K562 (cell line): ENCODE results near the gene UBXN1. TPM values are rescaled to one million over a fixed set of nuclear protein-coding genes. Genes with fewer than 3 reads are reported as not detected.
A peak's percentile ranks its signal among the peaks of the same experiment; 100 is the strongest.

Experiments
- ARID3A ChIP-seq: IDR thresholded peaks from 2 replicates; pipeline ENCODE4 v1.6.1; 2012; ENCODE audit warnings: low read depth, low read length, improper control_type of control experiment, borderline replicate concordance
- CC2D1A ChIP-seq: fragments of 450-650 bp; IDR thresholded peaks from 2 replicates; pipeline ENCODE4 v1.6.1; 2017; ENCODE audit warnings: mild to moderate bottlenecking
- FOXO4 ChIP-seq: fragments of 450-650 bp; formaldehyde crosslinking; IDR thresholded peaks from 2 replicates; pipeline ENCODE4 v1.4.0; 2020; ENCODE audit warnings: mild to moderate bottlenecking, moderate library complexity
- GABPA ChIP-seq: fragments of 200-800 bp; sonication (Bioruptor generic); conservative IDR thresholded peaks from 2 replicates; pipeline ENCODE4 v1.6.1; 2016; ENCODE audit warnings: low read depth, missing genetic modification characterization, missing compliant biosample characterization
- HEY1 ChIP-seq: fragments of 250-450 bp; sonication (Bioruptor Pico); IDR thresholded peaks from 2 replicates; pipeline ENCODE4 v1.5.0; 2020; ENCODE audit warnings: mild to moderate bottlenecking, moderate library complexity, borderline replicate concordance
- JUND ChIP-seq, 2 experiments: IDR thresholded peaks; 2 replicates in 1 of 2; 3 replicates in 1 of 2; pipeline ENCODE4 v1.6.1; 2011; ENCODE audit warnings: borderline replicate concordance in 2 of 2, low read depth in 2 of 2, low read length in 2 of 2, improper control_type of control experiment in 1 of 2, missing biosample characterization in 1 of 2, missing genetic modification characterization in 1 of 2, missing genetic modification reagents in 1 of 2
- KAT7 ChIP-seq: sonication (generic); formaldehyde crosslinking; IDR thresholded peaks from 2 replicates; pipeline ENCODE4 v1.8.0; 2022; ENCODE audit warnings: missing genetic modification reagents, mild to moderate bottlenecking, borderline replicate concordance
- KDM5B ChIP-seq: fragments of 200-600 bp; sonication (generic); IDR thresholded peaks from 2 replicates; pipeline ENCODE4 v1.6.1; 2012; ENCODE audit warnings: low read depth, mild to moderate bottlenecking, moderate library complexity, low read length, control low read depth, inconsistent platforms; ENCODE audit not compliant: insufficient replicate concordance
- KLF10 ChIP-seq: fragments of 250-450 bp; sonication (Bioruptor Pico); IDR thresholded peaks from 2 replicates; pipeline ENCODE4 v1.6.1; 2021; ENCODE audit warnings: matching md5 sums
- MLX ChIP-seq, 2 experiments: fragments of 450-650 bp in 1 of 2; sonication (generic) in 1 of 2; formaldehyde crosslinking; conservative IDR thresholded peaks; 2 replicates each; pipeline versions ENCODE4 v1.4.0 to v1.8.1; 2020 to 2022; ENCODE audit warnings: mild to moderate bottlenecking in 1 of 2, missing genetic modification reagents in 1 of 2
- POLR3A ChIP-seq: IDR thresholded peaks from 2 replicates; pipeline ENCODE4 v1.6.1; 2011; ENCODE audit warnings: borderline replicate concordance, mild to moderate bottlenecking, moderate library complexity; ENCODE audit not compliant: insufficient read length, insufficient read depth; ENCODE audit errors: extremely low read depth
- RB1 ChIP-seq: fragments of 450-650 bp; IDR thresholded peaks from 2 replicates; pipeline ENCODE4 v1.6.1; 2017; ENCODE audit warnings: low read depth, mild to moderate bottlenecking
- SRF ChIP-seq, 2 experiments: fragments of 250-450, 450-650 bp in 1 of 2; sonication (Bioruptor Pico) in 1 of 2; sonication (generic) in 1 of 2; formaldehyde crosslinking; IDR thresholded peaks; 2 replicates each; pipeline versions ENCODE4 v1.5.0 to v1.5.1; 2020 to 2022; ENCODE audit warnings: mild to moderate bottlenecking in 1 of 2, missing genetic modification reagents in 1 of 2
- TFAM ChIP-seq: fragments of 250-450 bp; sonication (Bioruptor Pico); conservative IDR thresholded peaks from 2 replicates; pipeline ENCODE4 v1.5.0; 2021; ENCODE audit warnings: mild to moderate bottlenecking, moderate library complexity
- WHSC1 ChIP-seq: IDR thresholded peaks from one replicate; pipeline ENCODE4 v1.6.1; 2012; ENCODE audit warnings: low read length, control low read depth, inconsistent platforms
- ZHX1 ChIP-seq: fragments of 150-350 bp; conservative IDR thresholded peaks from 2 replicates; pipeline ENCODE4 v1.6.1; 2014; ENCODE audit warnings: low read length
- ZNF23 ChIP-seq: fragments of 250-450 bp; sonication (Bioruptor Pico); IDR thresholded peaks from 2 replicates; pipeline ENCODE4 v1.4.0; 2020; ENCODE audit warnings: mild to moderate bottlenecking
- ZNF274 ChIP-seq: IDR thresholded peaks from 2 replicates; pipeline ENCODE4 v1.6.1; 2011; ENCODE audit warnings: low read depth, mild to moderate bottlenecking, low read length, moderate library complexity, borderline replicate concordance
- ZNF311 ChIP-seq: fragments of 250-450 bp; sonication (Bioruptor Pico); IDR thresholded peaks from 2 replicates; pipeline ENCODE4 v1.4.0; 2020; ENCODE audit warnings: mild to moderate bottlenecking, moderate library complexity
- polyA plus RNA-seq, 8 experiments: library from polyadenylated mRNA; depleted of rRNA in 4 of 8; stranded (reverse) in 5 of 8; unstranded in 3 of 8; fragments of >200 nt; fragmentation: Nextera tagmentation in 2 of 8; fragmentation: Illumina TruSeq in 1 of 8; extraction: Ambion mirVana in 2 of 8; extraction: Trizol in 1 of 8; gene quantifications; 2 replicates each; pipeline versions ENCODE4 v1.2.1 to v1.2.3, GENCODE V29; 2011 to 2014; ENCODE audit warnings: inconsistent platforms in 1 of 8, missing spikeins in 1 of 8
- total RNA-seq, 7 experiments: library from RNA; depleted of rRNA in 6 of 7; stranded (reverse); fragments of >200 nt in 6 of 7; fragmentation: Illumina TruSeq in 2 of 7; extraction: Trizol in 2 of 7; gene quantifications; 2 replicates each; pipeline versions ENCODE4 v1.2.1 to v1.2.3, GENCODE V29; 2011 to 2021; ENCODE audit warnings: low replicate concordance in 1 of 7

The UBXN1 gene
- total and polyA plus RNA-seq, 9 of the 15 experiments (the other 6 are each of a cell fraction or from before 2014, with no cell fraction given), result 4.8 to 263 (median 99.7) TPM

- TF ChIP-seq TFAM (no peak), ZNF274 (no peak), MLX (CRISPR knock-in tag; conservative IDR thresholded peaks at IDR 0.05) (no peak), SRF (CRISPR knock-in tag; IDR thresholded peaks at IDR 0.05) (no peak), JUND (IDR thresholded peaks at IDR 0.05; ENCODE audit: borderline replicate concordance, low read depth, low read length) (no peak), JUND (tag; IDR thresholded peaks at IDR 0.05; ENCODE audit: borderline replicate concordance, low read depth, low read length) (peak; percentile 3; the same call in 1 of the 3 replicates), KLF10 (CRISPR knock-in tag) (no peak), POLR3A (no peak), HEY1 (CRISPR knock-in tag) (no peak), GABPA (tag) (peak; percentile 88), WHSC1 (no peak), KDM5B (peak; percentile 90), ARID3A (no peak), ZHX1 (no peak), ZNF23 (no peak), ZNF311 (no peak), KAT7 (peak; percentile 97), CC2D1A (no peak; the same call in 1 of the 2 replicates), FOXO4 (CRISPR knock-in tag) (0 out of 2 replicates have a peak, but pooled peaks have one; percentile 50), RB1 (peak; percentile 58; the same call in 1 of the 2 replicates)
Measured at GRCh38 chr11:62671608-62672389, 7.1 kb downstream of the UBXN1 start, which contains the start of the genes LBHD1 and UQCC3 (continued).
